UCSD-AML1 (cell line): Measurements from ENCODE around the gene CSNK1E.
A peak's percentile ranks its signal among the peaks of the same experiment; 100 is the strongest.

Experiments
- DNase-seq: peaks from one replicate; lab custom pipeline; 2025; ENCODE audit not compliant: unreplicated experiment; lab: John Stamatoyannopoulos, UW

CSNK1E gene

DNA sequence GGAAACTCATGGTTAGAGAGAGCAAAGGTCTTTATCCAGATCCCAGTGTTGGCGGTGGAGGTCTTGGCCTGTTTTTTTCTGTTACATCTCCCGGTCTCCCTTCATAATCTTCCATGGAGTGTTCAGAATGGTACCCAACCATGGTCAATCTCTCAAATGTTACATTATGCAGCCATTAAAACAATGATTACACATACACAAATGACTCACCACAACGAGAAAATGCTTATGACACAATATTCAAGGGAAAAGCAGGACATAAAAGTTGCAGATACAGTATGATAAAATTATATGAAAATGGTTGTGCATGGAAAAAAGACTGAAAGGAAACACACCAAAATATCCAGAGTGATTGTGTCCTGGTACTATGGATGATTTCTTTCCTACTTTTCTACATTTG is 17.8 kb upstream of the CSNK1E start:
- DNase-seq: no peak

DNA sequence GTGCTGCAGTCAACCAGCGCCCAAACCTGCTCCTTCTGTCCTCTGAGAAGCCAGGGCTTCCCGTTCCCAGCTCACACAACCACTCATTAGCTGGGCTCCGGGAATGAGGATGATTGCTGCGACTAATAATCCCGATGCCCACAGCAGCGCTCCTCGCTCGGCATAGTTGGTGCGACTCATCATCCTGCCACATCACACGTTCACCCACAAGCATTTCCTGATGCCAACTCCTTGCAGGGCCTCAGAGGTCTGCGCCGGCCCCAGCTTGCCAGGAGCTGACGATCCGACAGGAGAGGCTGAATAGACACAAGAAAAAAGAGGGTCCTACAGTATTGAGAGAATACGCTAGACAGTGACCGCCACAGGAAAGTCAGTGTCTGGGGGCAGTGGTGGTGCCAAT is 10.6 kb upstream of the CSNK1E start:
- DNase-seq: peak; percentile 31

DNA sequence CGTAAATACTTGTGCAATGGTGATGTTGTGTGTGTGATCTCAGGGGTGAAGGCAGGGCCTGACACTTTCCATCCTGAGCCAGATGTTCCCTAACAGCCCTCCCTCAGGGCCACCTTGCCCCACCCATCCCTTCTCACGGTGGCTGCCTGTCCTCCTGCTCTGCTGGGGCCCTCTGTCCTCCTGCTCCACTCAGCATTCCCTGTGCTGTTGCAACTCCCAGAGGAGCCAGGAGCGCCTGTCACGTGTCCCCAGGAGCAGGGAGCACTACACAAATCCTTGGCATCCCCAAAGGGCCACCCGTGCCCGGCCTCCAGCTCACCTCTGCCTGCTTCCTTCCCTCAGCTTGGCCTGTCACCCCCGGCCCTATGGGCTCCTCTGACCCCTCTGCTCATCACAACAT is 10.2 kb upstream of the CSNK1E start:
- DNase-seq: no peak

DNA sequence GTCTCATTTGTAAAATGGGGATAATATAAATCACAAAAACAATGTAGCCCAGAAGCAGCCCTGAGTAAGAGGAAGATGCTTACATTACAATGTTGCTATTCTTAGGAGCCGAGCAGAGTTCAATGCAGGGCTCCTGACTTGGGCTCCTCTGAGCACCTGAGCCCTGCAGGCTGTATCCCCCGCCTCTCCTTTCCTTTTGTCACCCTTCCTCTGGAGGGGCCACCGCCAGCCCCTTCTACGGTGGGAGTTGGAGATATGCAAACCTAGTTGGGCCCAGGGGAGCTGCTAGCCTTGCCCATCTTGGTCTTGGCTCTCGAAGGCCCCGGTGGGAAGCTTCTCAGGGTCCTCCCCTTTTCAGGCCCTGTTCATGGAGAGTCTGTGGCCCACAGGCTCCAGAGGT is 8.4 kb upstream of the CSNK1E start:
- DNase-seq: no peak

DNA sequence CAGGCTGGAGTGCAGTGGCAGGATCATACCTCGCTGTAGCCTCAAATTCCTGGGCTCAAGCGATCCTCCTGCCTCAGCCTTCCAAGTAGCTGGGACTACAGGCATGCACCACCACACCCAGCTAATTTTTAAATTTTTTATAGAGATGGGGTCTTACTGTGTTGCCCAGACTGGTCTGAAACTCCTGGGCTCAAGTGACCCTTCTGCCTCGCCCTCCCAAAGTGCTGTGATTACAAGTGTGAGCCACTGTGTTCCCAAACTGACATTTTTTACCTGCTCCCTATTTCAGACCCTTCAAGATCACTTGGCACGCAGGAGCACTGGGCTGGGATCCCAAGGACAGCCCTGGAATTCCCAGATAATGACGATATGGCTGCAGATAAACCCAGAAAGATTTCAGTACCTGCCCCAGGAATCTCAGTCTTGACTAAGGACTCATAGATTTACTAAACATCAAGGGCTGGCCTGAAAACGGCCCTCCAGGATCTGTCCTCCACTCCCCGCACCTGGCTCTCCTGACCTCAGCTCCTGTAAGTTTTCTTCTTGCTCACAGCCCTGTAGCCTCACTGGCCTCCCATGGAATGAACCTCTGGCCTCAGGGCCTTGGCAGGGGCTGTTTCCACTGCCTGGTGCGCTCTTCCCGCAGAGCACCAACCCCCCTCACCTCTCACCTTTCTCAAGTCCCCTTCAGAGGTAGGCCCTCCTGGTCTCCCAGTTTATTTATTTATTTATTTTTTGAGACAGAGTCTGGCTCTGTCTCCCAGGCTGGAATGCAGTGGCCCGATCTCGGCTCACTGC is 3.6 kb upstream of the CSNK1E start:
- DNase-seq: no peak

DNA sequence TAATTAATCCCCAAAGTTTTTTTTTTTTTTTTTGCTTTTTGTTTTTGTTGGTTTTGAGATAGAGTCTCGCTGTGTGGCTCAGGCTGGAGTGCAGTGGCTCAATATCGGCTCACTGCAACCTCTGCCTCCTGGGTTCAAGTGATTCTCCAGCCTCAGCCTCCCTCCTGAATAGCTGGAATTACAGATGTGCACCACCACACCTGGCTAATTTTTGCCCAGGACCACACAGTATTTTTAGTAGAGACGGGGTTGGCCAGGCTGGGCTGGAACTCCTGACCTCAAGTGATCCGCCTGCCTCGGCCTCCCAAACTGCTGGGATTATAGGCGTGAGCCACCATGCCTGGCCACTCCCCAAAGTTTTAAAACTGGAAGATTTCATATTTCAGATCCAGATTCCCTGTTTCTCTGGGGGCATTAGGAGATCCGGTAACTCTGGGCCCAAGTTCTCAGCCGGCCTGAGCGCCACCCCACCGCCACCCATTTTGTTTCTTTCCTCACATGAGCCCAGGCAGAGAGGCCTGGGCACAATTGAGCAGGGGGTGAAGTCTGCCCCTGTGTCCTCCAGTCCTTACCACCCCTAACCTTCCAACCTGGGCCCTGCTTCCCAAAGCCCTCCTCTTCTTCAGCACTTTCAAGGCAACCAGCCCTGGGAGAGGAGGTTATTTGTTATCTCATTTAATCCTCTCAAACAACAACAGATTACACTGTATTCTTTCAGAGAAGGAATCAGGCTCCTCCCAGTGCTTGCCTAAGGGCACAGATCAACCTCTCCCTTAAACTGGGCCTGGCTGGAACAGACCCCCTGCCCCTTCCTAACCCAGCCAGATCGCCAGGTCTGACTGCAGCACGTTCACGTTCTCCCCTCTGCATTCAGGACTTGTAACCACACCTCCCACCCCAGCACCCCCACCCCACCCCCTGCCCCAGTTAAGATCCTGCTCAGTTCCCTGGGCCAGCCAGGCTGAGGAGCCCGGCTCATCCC is 1.9 kb upstream of the CSNK1E start:
- DNase-seq: no peak

DNA sequence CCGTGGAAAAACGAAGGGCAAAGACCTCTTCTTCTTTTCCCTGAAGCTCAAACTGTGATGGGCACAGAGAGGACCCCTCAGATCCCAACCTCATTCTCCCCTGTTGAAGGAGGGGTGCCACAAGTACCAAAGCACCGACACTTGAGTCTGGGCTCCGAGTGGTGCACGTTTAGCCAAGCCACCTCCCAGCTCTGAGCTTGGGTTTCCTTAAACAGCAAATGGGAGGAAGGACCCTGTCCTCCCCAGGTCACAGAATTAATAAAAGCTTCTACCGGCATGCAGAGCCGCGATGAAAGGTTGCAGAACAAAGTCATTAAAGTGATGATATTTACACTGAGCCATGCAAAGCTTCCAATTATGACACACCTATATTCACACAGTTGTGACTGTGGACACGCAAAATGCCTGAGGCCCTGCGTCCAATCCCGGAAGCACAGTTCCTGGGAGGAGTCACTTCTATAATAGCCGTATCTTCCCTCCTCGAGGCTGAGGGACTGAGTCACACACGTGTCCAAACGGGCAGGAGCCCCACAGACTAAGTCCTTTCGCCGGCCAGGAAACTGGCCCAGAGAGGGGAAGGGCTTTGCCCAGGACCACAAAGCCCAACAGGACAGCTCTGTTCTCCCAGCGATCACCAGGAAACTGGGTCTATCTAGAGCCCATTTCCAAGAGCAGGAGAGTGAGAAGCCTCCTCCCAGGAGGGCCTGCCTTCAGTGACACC is 922 bp upstream of the CSNK1E start:
- DNase-seq: peak; percentile 79

DNA sequence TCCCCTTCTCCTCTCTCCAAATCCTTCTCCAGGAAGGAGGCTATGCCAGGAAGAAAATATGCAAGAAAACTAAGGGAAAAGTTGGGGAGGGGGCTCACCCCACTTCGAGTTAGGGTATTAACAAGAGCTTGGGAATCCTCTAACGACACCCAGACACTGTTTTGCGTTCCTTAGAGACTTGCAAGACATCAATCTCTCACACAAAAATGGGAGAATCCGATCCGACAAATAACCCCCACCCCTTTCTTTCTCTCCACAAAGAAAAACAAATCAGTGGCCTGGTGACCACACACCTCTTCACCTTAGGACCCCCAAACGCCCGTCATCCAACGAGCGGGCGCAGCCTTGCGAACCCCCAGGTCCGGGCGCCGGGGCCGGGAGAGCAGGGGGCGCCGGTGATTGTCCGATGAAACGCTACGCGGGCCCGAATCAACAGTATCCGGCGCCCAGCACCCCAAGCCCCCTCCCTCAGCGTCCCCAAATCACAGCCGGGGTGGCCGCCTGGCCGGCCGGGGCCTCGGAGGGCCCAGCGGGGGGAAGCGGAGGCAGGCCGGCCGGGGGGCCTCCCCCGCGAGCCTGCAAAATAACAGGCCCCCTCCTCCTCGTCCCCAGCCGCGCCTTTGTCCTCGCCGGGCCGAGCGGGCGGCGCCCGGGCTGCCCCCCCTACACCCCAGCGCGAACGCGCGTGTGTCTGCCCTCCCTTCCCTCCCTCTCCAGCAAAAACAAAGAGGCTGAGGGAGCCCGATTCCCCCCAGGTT is 690 bp downstream of the CSNK1E start:
- peak; percentile 48 for DNase-seq

DNA sequence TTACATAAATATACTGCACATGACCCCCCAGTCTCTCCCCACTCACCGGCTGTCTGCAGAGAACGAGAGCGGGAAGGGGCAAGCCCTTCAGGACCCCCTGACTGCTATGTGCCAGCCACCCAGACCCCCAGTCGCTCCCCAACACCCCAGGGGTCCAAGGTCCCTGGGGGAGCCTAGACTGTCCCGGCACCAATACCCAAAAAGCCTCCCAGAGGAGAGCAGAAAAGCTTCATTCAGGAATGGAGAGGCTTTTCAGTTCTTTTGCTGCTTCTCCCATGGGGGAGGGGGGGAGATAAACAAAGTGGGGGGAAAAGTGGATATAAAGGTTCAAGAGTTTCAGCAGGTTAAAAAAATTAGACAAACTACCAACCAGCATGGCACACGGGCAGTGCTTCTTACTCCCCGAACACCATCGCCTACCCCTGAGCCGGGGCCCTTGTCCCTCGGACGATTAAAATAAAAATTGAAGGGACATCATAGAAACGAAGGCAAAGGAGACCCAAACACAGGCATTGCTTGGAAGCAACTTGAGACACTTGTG is 1.3 kb downstream of the CSNK1E start:
- DNase-seq: no peak

DNA sequence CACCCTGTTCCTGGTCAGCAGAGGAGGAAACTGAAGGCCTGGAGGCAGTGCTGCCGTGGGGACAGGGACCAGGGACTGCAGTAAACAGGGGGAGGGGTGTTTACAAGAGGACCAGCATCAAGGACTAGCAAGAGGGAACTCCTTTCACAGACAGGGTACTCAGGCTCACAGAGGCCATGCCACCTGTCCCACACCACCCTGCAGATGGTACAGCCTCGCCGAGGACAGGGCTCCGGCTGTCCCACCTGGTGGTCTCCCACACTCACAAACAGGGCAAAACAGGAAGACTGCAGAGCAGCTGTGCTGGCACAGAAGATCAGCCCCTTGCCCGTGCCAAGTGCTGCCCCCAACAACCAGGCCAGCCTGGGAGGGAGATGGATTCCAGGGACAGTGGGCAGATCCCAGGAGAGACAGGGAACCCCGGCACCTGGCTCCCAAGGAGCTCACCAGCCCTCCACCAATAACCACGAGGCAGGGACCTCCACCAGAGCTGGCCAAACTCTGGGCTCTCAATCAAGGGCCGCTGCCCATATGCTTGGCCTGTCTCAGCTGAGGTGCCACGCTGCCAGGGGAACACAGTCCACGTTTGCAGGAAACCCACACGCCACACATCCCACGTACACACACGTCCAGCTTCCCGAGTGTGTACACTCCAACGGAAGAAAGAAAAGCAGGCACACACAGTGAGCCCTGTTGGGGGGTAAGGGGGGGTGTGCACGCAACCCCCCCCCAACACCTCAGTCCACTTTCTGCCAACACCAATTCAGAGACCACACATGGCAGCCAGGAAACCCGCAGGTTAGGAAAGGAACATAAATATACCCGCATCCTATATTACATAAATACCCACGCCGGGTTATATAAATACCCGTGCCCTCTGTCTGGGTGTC is 2.1 kb downstream of the CSNK1E start:
- DNase-seq: peak; percentile 34

DNA sequence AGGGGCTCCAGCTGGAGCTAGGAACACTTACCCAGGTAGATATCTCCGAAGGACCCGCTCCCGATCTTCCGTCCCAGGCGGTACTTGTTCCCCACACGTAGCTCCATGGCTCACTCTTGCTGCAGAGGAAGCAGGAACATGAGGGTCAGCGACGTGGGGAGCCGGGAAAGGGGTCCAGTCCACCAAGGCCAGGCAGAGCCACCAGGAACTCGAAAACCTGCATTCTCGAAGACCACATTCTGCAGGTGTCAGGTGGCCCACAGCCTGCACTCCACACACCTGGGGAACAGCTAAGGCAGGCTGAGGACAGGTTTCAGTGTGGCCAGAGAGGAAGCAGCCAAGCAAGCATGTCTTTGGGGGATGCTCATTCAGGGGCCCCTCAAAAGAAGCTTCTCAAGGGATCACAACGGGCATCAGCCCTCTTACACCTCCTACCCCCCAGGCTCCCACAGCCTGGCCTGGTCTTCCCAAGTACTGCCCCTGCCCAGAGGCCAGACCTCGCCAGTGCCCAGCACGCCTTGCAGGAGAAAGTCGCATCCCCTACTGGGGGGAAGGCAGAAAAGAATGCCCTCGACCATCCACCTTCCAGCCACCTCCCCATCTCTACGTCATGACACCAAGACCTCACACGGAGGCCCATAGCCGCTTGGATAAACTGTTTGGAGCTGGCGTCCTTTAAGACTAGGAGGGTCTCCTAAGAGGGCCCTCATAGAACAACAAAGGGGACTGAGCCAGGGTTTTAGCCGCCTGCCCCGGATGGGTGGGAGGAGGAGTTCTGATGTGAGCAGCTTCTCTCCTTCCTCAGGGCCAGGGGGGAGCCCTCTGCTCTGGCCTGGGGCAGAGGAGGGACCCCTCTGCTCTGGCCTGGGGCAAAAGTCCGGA is 2.9 kb downstream of the CSNK1E start:
- no peak for DNase-seq

DNA sequence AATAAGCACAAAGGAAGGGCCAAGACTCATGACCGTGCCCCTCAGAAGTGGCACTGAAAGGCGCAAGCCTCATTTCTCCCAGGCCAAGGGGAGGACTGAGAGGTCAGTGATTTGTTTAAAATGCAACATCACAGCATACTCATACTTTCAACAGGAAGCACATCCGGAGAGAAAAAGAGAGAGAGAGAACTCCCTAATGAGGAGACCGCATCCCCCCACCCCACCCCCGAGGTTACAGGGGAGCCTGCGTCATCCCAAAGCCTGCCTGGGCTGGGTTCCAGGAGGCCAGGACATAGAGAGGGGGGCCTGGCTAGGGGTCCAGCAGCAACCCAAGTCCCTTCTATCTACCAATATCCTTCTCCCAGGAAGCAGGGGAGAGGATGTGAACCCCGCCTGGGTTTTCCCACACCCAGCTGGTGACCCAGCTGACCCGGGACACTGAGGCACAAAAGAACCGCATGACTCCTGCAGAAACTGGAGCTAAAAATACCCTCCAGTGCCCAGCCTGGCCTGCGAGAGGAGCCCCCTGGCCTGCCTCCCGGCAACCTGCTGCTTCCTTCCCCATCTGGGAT is 3.8 kb downstream of the CSNK1E start:
- DNase-seq: no peak

DNA sequence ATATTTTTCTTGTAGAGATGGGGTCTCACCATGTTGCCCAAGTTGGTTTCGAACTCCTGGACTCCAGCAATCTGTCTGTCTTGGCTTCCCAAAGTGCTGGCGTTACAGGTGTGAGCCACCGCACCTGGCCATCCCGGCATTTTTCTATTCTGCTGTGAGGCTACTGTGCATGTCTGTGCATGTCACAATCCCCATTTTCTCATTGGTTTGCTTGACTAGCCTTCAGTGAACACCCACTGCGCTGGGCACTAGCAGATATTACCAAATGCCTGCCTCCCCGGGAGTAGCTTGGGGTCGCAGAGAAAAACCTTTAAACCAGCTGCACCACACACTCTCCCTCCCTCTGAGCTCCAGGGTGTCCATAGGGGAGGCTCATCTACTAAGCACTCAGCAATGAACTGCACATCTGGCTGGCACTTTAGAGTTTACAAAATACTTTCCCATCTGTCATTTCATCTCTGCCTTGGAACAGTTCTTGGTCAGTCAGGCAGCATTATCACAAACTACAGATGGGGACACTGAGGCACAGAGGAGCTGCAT is 4.9 kb downstream of the CSNK1E start:
- DNase-seq: no peak

DNA sequence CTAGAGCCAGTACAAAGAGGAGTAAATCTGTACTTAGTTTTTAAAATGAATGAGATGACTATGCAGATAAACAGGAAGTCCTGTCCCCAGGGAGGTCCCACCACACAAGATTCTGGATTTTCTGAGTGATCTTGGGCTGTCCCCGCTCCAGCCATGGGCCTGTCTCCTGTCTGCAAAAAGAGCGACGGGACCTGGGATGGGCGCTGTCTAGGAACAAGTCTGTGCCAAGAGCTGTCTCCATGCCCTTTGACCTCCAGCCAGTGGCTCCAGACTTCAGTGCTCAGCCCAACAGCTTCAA is 6.0 kb downstream of the CSNK1E start:
- DNase-seq: no peak

DNA sequence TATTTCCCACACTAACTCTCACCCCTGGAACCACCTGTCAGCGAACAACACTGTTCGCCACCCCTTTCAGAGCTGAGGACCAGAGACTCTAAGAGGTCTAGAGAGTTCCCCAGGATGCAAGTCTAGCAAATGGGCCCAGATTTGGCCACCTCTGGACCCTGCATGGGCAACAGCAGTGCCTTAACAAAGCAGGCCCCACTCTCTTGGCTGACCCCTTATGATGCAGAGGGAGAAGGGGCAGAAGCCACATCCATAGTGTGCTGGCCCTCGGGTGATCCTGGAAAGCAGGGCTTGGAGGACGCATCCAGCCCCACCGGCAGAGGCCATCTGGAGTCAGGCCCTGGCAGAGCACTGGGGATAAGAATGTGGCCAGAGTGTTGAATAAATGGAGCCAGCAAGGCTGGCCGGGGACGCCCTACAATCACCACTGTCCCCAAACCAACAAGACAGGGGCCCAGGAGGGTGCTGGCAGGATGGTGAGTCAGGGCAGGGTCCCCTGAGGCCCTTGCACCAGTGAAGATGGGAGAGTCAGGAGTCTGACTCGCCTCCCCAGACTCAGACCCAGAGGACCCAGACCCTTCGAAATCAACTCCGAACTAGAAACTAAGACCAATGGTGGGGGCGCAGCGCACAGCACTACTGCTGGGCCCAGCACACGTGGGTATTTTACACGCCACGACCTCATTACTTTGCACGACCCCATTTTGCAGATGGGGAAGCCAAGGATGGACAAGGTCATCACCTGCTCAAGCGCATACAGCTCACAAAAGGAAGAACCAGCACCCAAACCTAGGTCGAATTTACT is 6.5 kb downstream of the CSNK1E start:
- DNase-seq: no peak

DNA sequence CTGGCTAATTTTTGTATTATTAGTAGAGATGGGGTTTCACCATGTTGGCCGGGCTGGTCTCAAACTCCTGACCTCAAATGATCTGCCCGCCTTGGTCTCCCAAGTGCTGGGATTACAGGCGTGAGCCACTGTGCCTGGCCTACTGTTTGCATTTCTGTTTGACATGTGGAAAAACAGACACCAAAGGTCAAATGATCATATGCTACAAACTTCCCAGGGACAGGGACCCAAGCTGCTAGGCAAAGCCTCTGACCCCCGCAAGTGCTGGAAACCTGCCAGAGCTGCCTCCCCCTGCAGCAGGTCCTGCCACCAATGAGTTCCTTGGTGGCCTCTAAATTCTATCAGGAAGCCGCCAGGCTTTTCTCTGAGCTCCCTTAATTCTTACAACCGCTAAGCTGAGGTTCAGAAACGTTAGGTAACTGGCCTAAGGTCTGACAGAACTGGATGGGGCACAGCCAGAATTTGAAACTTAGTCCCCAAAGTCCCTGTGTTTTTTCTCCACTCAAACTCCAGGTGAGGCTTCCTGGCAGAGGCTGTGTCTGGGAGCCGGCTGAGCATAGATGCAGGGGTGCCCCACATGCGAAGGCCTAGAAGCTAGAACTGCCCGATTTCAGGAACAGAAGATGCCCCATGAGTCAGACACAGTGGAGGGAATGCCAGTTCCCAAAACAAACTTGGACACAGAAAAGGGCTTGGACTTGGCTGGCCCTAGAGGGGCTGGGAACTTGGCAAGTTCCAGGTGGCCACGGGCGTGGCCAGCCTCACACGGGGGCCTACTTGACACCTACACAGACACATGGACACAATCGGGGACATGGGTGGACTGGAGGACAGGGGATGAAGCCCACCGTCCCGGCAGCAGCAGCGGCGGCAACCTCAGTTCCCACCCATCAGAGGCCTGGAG is 7.4 kb downstream of the CSNK1E start:
- DNase-seq: no peak
